GM11168 (cell line): ENCODE data around the gene CSF2.

Source experiments
- in situ Hi-C: fragments of 300-500 bp; cut with MboI; formaldehyde crosslinking; loops from one replicate; pipeline ENCODE4 v1.12.0; 2022; ENCODE audit warnings: low sequenced_read_pairs; ENCODE audit not compliant: unreplicated experiment

Gene CSF2

GRCh38 chr5:132083071-132083678 lies 9.6 kb downstream of the CSF2 start:
- in situ Hi-C loops, result no loop called here

- in situ Hi-C loops, result no loop called here
Observed at GRCh38 chr5:132085686-132086085, 12.1 kb downstream of the CSF2 start.

GRCh38 chr5:132086277-132086794 lies 12.7 kb downstream of the CSF2 start:
- in situ Hi-C loops, result no loop called here

GRCh38 chr5:132087176-132087575 lies 13.6 kb downstream of the CSF2 start:
- in situ Hi-C loops, result no loop called here

GRCh38 chr5:132087661-132088060 lies 14.1 kb downstream of the CSF2 start:
- in situ Hi-C loops, result no loop called here

DNA sequence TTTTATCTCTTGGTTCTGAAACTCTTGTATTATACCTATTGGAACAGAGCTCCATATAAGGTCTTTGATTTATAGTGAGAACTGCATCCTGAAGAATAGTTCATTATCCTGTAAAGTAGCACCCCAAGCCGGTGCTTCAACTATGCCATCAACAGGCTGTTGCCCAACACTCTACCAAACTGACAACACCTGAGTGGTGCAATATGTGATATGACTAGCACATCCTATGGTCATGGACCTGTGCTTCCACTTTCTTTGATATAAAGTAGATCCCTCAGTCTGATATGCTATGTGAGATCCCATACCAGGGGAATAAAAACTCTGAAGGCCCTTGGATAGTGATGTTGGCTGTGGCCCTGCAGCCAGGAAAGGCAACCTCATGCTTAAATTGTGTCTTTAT lies 15.8 kb downstream of the CSF2 start:
- in situ Hi-C loops, result no loop called here

GRCh38 chr5:132090107-132090506 lies 16.5 kb downstream of the CSF2 start:
- in situ Hi-C loops, result no loop called here

DNA sequence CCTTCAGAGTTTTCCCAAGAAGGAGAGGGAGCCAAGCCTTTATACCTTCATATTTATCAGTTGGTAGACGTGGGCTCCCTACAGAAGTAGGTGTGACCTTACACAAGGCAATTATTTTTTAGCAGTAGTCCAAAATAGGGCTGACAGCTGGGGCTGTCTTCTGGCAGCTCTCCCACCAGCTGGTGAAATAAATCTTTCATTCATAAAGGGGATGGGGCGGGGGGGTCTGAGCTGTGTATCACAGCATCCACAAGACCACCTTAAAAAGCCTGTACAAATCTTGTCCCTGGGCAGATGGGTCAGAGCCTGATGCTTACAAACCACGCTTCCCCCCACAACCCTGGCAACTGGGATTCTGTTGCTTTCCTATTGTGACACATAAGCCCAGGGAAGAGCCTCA lies 19.7 kb downstream of the CSF2 start:
- in situ Hi-C loops, result no loop called here

DNA sequence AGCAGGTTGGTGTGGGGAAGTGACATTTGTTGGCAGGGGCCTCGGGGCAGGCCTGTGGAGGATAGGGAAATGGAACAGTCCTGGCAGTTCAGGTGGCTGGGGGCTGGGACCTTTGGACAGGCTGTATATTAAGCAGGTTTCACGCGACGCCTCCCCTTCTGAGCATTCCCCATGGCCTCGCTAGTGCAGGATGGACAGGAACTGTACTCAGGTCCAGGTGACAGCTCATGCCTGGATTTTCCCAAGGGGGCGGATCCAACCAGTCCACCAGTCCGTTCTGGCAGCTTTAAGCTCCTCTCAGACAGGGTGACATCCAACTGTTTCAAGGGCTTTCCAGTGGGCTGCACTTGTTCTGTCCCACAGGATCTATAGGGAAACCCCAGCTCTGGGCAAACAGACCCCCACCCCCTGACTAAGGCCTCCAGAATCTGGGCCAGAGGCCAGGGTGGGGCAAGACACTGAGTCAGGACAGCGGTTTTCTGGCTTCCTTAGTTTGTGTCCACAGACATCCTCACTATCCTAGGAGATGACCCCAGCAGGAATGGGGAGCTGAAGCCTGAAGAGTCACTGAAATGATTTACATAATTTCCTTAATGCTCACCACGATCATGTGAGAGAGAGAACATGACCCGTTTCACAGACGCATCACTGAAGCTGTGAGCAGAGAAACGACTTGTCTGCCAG lies 20.9 kb downstream of the CSF2 start:
- in situ Hi-C loops, result no loop called here

DNA sequence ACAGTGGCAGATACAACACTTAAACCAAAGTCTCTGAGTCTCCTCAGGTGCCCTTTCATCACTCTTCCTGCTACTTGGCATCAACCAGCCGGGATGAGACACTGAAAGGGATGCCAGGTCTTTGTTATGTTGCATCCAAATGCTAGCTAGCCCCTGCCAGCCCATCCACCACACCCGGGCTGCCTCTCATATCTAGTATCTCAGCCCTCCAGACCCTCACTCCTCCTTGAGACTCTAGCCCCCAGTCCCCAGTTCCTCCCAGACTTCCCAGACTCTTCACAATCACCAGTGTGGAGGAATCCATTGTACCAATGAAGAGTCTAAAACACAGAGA lies 21.5 kb downstream of the CSF2 start:
- in situ Hi-C loops, result no loop called here

GRCh38 chr5:132095424-132095972 lies 21.9 kb downstream of the CSF2 start:
- in situ Hi-C loops, result no loop called here

DNA sequence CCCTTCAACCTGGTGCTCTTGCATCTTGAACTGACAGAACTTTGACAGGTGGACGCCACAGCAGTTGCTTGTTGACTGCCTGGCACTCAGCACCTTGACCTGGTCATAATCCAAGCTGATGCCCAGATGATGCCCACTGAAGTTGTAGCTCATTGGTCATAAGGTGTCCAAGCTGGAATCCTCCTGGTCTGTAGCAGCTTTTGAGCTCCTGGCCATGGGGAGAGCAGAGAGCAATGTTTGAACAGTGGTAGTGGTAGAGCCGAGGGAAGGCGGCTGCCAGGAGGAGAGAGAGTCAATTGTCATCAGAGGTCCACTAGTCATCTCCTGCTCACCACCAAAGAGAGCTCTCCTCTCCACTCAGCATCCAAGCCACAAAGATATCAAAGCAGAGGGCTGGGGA lies 23.3 kb downstream of the CSF2 start:
- in situ Hi-C loops, result no loop called here

GRCh38 chr5:132098151-132098594 lies 24.6 kb downstream of the CSF2 start:
- in situ Hi-C loops, result no loop called here

DNA sequence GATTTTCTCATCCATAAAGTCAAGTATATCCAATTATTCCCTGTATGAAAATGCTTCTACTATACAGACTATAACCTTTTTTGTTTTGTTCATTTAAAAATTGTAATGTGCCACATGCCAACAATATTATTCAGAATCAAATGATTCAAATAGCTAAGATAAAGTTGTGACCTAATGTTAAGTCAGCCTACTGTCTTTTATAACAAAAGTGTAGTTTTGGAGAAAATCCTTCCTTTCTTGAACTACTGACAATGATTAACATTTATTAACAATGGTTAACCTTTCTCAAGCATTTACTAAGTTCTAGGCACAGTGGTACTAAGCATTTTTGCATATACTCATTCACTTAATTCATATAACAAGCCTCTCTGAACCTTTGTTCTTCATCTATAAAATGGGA lies 25.0 kb downstream of the CSF2 start:
- in situ Hi-C loops, result no loop called here

DNA sequence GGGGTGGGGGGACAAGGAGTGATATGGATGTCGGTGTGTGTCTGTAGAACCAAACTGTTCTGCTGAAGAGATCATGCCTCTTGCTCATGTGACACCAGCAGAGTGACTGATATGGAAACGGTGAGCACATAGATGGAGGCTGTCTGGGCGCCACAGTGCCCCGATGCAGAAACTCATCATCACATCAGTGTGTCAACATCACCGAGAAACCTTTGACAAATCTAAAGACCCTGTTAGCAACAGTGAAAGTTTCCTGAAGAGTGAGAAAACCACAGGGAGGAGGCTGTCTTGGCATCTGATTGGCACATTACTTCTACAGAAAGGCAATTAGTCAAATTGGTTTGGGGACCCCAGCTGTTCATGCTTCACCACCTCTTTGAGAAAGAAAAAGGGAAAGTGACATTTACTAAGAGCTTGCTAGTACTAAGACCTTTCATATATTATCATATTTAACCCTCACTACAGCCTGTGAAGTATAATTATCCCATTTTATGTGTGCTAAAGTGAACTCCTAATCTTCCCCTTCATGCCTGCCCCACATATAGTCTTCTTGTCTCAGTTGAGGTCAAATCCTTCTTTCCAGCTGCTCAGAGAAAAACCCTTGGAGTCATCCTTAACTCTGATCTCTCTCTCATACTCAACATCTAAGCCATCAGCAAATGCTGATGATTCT lies 25.6 kb downstream of the CSF2 start:
- in situ Hi-C loops, result no loop called here

DNA sequence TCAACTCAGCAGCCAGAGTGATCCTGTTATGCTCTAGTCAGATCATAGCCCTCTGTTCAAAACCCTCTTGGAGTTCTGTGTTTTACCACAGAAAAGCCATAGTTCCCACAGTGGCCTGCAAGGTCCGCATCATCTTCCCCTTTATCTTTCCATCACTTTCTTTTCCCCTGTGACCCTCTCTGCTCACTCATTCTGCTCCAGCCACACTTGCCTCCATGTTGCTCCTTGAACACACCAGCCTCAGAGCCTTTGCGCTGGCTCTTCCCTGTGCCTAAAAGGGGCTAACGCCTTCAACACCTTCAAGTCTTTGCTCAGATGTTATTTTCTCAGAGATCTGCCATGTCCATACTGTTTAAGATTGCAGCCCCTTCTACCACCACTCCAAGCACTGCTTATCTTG lies 26.3 kb downstream of the CSF2 start:
- in situ Hi-C loops, result loop anchor here (10.0 kb wide), 1 partner anchor 425 kb away; no protein-coding TSS in a partner anchor

GRCh38 chr5:132100672-132101261 lies 27.2 kb downstream of the CSF2 start:
- in situ Hi-C loops, result loop anchor here (10.0 kb wide), 1 partner anchor 426 kb away; no protein-coding TSS in a partner anchor

DNA sequence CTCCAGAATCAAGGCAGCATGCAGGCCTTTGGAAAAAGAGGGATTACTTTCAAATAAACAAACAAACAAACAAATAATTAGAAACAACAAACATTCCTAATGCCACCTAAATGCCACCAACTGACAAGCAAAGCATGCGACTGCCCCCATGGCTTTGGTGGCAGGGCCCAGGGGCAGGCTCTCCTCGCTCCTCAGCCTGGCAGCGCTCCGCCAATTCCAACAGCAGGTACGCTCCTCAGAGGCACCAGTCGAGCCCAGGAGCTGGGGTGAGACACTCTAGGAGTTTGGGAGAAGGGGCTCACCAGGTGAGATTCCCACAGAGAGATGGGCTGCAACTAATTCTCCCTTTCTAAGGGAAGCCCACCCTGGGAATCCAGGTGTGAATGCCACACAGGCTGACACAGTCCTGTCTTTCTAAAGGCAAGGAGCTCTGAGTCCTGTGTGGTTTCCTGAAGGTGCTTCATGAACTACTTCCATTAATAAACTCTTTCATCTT lies 27.8 kb downstream of the CSF2 start:
- in situ Hi-C loops, result loop anchor here (10.0 kb wide), 1 partner anchor 427 kb away; no protein-coding TSS in a partner anchor

GRCh38 chr5:132102101-132102701 lies 28.6 kb downstream of the CSF2 start:
- in situ Hi-C loops, result loop anchor here (10.0 kb wide), 1 partner anchor 427 kb away; no protein-coding TSS in a partner anchor

DNA sequence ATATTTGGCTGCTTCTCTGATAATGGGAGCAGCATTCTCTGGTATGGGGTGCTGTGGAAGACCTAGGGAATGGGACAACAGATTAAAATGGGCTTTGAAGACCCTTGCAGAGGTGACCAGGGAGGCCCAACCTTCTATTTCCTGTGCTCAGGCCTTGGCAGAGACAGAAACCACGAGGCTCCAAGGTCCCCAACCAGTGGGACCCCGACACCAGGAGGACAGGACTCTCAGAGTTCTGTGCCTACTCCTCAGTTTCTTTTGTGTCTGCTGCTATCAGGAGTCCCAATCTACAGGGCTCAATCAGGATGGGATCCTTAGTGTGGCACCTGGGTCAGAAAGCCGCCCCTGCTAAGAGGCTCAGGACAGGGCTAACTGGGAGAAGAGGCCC lies 29.3 kb downstream of the CSF2 start:
- in situ Hi-C loops, result loop anchor here (10.0 kb wide), 1 partner anchor 428 kb away; no protein-coding TSS in a partner anchor
